Aorta (tissue), 5 donors: Measurements from ENCODE around the gene GPHN. TPM values are rescaled to one million over a fixed set of nuclear protein-coding genes. Genes with fewer than 3 reads are reported as not detected.
"Not testable (repeated sequence)": the region's sequence is repeated elsewhere in the genome, so short reads cannot be mapped to it uniquely, and the experiment has no call there.

Experiments
- ATAC-seq: fragments of 200-7000 bp; cut with Tn5 transposase; one replicate; pipeline ENCODE4 v1.9.1; 2022; ENCODE audit warnings: moderate library complexity; ENCODE audit not compliant: low FRiP score
- DNase-seq, 2 donors: peaks; one replicate each; pipeline ENCODE4 v3.0.0-alpha.2; 2020
- H3K27ac ChIP-seq, 2 donors: one replicate each; pipeline ENCODE4 v1.5.1; 2013; ENCODE audit warnings: low read length in 2 of 2, mild to moderate bottlenecking in 2 of 2, moderate library complexity in 2 of 2, control low read depth in 1 of 2, inconsistent platforms in 1 of 2, low read depth in 1 of 2
- H3K27me3 ChIP-seq, 2 donors: one replicate each; pipeline ENCODE4 v1.6.1; 2013; ENCODE audit warnings: control low read depth in 1 of 2, low read length in 1 of 2, mild to moderate bottlenecking in 1 of 2, moderate library complexity in 1 of 2; ENCODE audit not compliant: insufficient read depth in 2 of 2, control insufficient read depth in 1 of 2
- H3K36me3 ChIP-seq, 2 donors: one replicate each; pipeline ENCODE4 v1.6.1; 2013; ENCODE audit warnings: control low read depth in 1 of 2, low read length in 1 of 2, mild to moderate bottlenecking in 1 of 2; ENCODE audit not compliant: insufficient read depth in 2 of 2, control insufficient read depth in 1 of 2
- H3K4me1 ChIP-seq, 2 donors: one replicate each; pipeline ENCODE4 v1.6.1; 2013; ENCODE audit warnings: low read length in 2 of 2, control low read depth in 1 of 2, mild to moderate bottlenecking in 1 of 2, moderate library complexity in 1 of 2; ENCODE audit not compliant: insufficient read depth in 2 of 2, control insufficient read depth in 1 of 2
- H3K4me3 ChIP-seq, 2 donors: one replicate each; pipeline ENCODE4 v1.5.1; 2013; ENCODE audit warnings: low read length in 2 of 2, control low read depth in 1 of 2, mild to moderate bottlenecking in 1 of 2
- H3K9me3 ChIP-seq: one replicate; pipeline ENCODE4 v1.6.1; 2013; ENCODE audit warnings: mild to moderate bottlenecking, low read length; ENCODE audit not compliant: control insufficient read depth
- WGBS, 2 donors: extraction: QIAGEN DNeasy Blood & Tissue Kit; methylation state at CpG; one replicate each; pipeline ENCODE4 v1.1.7; 2013; 5-methylcytosine and 5-hydroxymethylcytosine counted together
- intact Hi-C, 2 donors: fragments of 100-400 bp; cut with DNase I; formaldehyde crosslinking; loops; one replicate each; pipeline versions ENCODE4 v1.14.2 to v1.15.0; 2022
- polyA plus RNA-seq, 2 donors: library from polyadenylated mRNA; stranded (reverse); fragments of 200-250 nt; gene quantifications; one replicate each; pipeline ENCODE4 v1.2.3, GENCODE V29; 2013
- total RNA-seq, 2 donors: library from RNA; stranded (reverse); fragmentation: NEBNext Ultra II Directional; extraction: Animal tissue kit (Norgen Biotek cat#: 25700); gene quantifications; one replicate each; pipeline ENCODE4 v1.2.1, GENCODE V29; 2021
- donor health status: healthy with polysubstance abuse.
- donor health status: Bipolar disorder and iron deficiency.
- donor health status: DM: no; HTN: no; CAD: no.
- donor health status: DM: no; HTN: no; CAD: no.
- donor health status: DM: yes; HTN: yes; CAD: no.

Gene GPHN
- total and polyA plus RNA-seq, 4 donors: 6.3 to 22.2 (median 14.4) TPM

DNA sequence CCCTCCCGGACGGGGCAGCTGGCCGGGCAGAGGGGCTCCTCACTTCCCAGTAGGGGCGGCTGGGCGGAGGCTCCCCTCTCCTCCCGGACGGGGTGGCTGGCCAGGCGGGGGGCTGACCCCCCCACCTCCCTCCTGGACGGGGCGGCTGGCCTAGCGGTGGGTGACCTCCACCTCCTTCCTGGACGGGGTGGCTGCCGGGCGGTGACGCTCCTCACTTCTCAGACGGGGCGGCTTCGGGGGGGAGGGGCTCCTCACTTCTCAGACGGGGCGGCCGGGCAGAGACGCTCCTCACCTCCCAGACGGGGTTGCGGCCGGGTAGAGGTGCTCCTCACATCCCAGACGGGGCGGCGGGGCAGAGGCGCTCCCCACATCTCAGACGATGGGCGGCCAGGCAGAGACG, 37.8 kb downstream of the GPHN start:
- H3K27me3 ChIP-seq, intact Hi-C loops, H3K4me3 ChIP-seq, DNase-seq, H3K27ac ChIP-seq, H3K9me3 ChIP-seq, H3K4me1 ChIP-seq, H3K36me3 ChIP-seq, ATAC-seq: not testable (repeated sequence)
- 93 to 98% methylated on average over 10 to 32 of the region's 32 CpGs for WGBS, 2 donors

DNA sequence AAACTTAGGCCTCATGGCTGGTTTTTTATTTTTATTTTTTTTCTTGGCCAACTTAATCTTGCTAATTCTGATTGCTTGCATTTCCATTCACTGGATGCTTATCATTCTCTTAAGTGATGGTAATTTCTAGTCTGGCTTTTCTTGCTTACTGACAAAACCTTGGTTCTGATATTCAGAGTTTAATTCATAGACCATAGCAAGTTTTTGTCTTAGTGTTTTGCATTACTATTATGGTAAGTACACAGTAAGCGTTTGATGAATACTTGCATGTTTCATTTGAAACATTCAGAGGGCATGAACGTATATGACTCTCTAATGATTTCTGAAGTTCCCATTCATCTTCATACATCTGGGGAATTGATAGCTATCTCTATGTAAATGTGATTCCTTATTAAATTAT, 55.8 kb downstream of the GPHN start:
- H3K27me3 ChIP-seq: no peaks in the 10 kb centered on the region
- 90 to 92% methylated on average over 2 of the region's 2 CpGs for WGBS, 2 donors
- H3K27ac ChIP-seq: no peak overlapping the region
- H3K4me3 ChIP-seq: no peak overlapping the region
- no peak for ATAC-seq
- no peaks in the 10 kb centered on the region for H3K36me3 ChIP-seq
- no peak for DNase-seq
- intact Hi-C loops: no loop called here
- H3K9me3 ChIP-seq: no peaks in the 10 kb centered on the region
- H3K4me1 ChIP-seq: peaks cover 2 to 3% of the 10 kb centered on the region in 2 donors

DNA sequence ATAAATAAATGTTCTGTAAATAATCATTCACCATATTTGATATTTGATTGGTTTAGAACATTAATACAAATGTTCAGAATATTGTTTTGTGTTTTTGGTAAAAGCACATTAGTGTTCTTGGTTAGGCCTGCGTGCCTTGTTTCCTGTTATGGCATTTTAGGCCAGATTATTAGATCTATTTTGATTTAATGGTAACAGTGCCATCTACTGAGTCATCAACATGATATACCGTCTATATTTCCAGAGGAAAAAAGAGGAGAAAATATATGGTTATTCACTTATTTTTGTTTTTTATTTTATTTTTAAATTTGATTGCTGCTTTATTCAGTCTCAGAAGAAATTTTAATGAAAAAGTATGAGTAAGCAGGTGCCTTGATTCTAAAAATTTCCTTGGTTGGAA, 60.3 kb downstream of the GPHN start:
- ATAC-seq: no peak
- WGBS, 2 donors: 32 to 46% methylated on average over 2 of the region's 2 CpGs
- H3K36me3 ChIP-seq: no peaks in the 10 kb centered on the region

DNA sequence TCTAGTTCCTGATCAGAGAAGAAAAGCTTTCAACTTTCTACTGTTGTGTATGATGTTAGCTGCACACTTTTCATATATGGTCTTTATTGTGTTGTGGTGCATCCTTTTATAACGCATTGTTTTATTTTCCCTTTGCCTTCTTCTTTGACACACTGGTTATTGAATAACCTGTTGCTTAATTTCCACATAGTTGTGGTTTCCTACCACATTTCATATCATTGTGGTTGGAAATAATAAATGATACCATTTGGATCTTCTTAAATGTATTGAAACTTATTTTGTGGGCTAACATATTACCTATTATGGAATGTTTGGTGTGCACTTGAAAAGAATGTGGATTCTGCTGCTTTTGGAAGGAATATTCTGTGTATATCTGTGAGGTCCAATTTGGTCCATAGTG, 64.9 kb downstream of the GPHN start:
- peaks cover 0 to 1% of the 10 kb centered on the region in 2 donors for H3K36me3 ChIP-seq
- no peak overlapping the region for H3K27ac ChIP-seq
- intact Hi-C loops: no loop called here
- DNase-seq (no peak), ATAC-seq (no peak)
- WGBS, 2 donors: 93 to 100% methylated on average over 1 of the region's 1 CpG
- peaks cover 4% of the 10 kb centered on the region for H3K9me3 ChIP-seq
- no peaks in the 10 kb centered on the region for H3K27me3 ChIP-seq
- H3K4me1 ChIP-seq: no peaks in the 10 kb centered on the region
- H3K4me3 ChIP-seq: no peak overlapping the region

More for the DNA sequence above, 60.3 kb downstream of the GPHN start:
- Histone ChIP-seq H3K4me1 (peaks cover 2 to 3% of the 10 kb centered on the region in 2 donors), H3K27ac (no peak overlapping the region), H3K9me3 (no peaks in the 10 kb centered on the region), H3K27me3 (no peaks in the 10 kb centered on the region), H3K4me3 (no peak overlapping the region)
- intact Hi-C loops: no loop called here
- no peak for DNase-seq

DNA sequence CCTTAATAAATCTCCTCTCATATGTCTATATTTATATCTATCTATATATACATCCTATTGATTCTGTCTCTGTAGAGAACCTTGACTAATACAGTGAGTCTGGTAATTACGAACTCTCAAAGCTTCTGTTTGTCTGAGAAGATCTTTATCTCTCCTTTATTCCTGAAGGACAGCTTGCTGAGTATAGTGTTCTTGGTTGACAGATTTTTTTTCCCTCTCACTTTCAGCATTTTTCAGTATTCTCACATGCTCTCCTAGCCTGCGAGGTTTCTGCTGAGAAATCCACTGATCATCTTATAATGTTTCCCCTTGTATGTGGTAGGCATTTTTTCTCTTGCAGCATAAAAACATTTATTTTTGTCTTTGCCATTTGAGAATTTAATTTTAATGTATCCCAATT, 67.1 kb downstream of the GPHN start:
- no peak for DNase-seq
- ATAC-seq: no peak
- Histone ChIP-seq H3K27ac (no peak overlapping the region), H3K9me3 (peaks cover 4% of the 10 kb centered on the region), H3K4me3 (no peak overlapping the region), H3K36me3 (peaks cover 0 to 1% of the 10 kb centered on the region in 2 donors), H3K4me1 (no peaks in the 10 kb centered on the region), H3K27me3 (no peaks in the 10 kb centered on the region)
- 92 to 98% methylated on average over 2 of the region's 2 CpGs for WGBS, 2 donors
- intact Hi-C loops: no loop called here

DNA sequence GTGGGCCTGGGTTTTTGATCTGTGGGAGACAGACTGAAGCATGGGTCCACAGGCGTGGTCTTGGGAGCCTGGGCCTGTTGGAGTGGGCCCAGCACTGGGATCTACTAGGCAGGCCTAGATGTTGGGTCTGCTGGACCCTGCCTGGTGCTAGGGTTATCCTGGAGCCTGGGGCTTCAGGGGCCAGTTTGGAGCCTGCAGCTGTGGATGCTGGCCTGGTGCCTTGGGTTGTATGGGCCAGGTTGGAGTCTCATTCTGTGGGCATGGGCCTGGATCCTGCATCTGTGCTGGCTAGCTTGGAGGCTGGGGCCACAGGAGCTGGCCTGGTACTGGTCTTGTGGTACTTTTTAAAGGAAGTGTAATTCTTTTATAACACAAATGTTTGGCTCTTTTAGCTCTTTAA, 68.0 kb downstream of the GPHN start:
- Histone ChIP-seq H3K27me3 (no peaks in the 10 kb centered on the region), H3K4me1 (no peaks in the 10 kb centered on the region), H3K27ac (no peak overlapping the region), H3K36me3 (peaks cover 0 to 1% of the 10 kb centered on the region in 2 donors), H3K4me3 (no peak overlapping the region), H3K9me3 (peaks cover 4% of the 10 kb centered on the region)
- ATAC-seq (no peak), DNase-seq (peak in 1 of 2 donors; percentile 52)
- 88 to 97% methylated on average over 1 of the region's 1 CpG for WGBS, 2 donors
- intact Hi-C loops: no loop called here

DNA sequence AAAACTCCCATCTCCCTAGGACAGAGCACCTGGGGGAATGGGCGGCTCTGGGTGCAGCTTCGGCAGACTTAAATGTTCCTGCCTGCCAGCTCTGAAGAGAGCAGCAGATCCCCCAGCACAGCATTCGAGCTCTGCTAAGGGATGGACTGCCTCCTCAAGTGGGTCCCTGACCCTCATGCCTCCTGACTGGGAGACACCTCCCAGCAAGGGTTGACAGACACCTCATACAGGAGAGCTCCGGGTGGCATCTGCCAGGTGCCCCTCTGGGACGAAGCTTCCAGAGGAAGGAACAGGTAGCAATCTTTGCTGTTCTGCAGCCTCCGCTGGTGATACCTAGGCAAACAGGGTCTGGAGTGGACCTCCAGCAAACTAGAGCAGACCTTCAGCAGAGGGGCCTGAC, 79.8 kb downstream of the GPHN start:
- WGBS, 2 donors: 98 to 99% methylated on average over 6 of the region's 6 CpGs
- ATAC-seq: not testable (repeated sequence)

DNA sequence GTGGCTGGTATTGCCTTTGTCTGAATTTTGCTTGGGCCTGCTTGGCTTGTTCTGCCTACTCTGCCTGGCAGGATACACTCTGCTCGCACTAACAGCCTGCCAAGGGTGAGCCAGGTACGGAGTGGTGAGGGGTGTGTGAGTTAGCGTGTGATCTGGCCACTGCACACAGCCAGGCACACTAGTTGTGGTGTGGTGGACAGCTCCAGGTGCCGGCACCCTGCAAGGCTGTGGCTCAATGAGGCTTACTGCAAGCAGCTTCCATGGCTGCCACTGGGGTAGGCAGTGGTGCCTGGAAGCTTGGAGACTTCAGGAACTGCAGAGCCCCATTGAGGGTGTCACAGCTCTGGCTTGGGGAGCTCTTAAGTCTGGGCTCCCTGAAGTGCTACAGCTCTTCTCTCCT, 87.4 kb downstream of the GPHN start:
- ATAC-seq: no peak
- intact Hi-C loops: no loop called here
- WGBS, 2 donors: 96 to 98% methylated on average over 4 of the region's 4 CpGs
- peaks cover 2% of the 10 kb centered on the region for H3K9me3 ChIP-seq
- no peak overlapping the region for H3K27ac ChIP-seq
- H3K27me3 ChIP-seq: no peaks in the 10 kb centered on the region
- H3K36me3 ChIP-seq: no peaks in the 10 kb centered on the region
- no peak overlapping the region for H3K4me3 ChIP-seq
- no peak for DNase-seq
- no peaks in the 10 kb centered on the region for H3K4me1 ChIP-seq

More for the DNA sequence above, 79.8 kb downstream of the GPHN start:
- H3K4me3 ChIP-seq, DNase-seq, H3K36me3 ChIP-seq, intact Hi-C loops, H3K4me1 ChIP-seq, H3K27me3 ChIP-seq, H3K9me3 ChIP-seq, H3K27ac ChIP-seq: not testable (repeated sequence)

DNA sequence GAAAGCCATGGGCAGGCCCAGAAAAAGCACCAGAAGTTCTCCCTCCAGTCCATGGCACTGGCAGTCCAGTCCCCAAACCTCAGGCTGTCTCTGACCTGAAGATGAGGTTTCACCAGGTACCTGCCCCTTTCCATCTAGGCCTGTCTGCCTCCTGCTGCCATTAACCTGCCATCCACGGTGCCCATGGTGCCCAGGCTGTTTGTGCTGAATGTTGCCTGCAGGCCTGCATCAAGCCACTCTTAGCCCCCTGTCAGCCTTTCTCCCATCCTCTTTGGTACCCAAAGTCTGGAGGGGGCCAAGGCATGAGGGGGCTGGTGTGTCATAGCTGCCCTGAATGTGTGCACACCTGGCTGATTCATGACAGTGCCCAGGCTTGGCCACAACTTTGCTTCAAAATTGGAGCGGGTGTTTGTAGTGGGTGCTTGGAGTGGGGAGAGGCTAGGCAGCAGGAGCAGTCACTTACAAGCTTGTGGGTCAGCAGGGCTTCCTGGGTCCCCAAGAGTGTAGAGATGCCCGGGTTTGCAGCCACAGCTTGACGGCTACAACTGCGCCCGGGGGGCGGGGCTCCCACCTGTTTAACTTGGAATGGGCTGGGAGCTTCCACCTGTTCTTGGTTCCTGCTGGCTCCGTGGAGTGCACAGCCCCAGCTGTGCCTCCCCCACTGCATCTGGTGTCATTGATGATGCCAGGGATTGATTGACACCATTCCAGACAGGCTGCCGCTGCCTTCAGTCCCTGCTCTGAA, 88.5 kb downstream of the GPHN start:
- Histone ChIP-seq H3K4me3 (no peak overlapping the region), H3K36me3 (no peaks in the 10 kb centered on the region), H3K27me3 (no peaks in the 10 kb centered on the region), H3K9me3 (peaks cover 2% of the 10 kb centered on the region), H3K27ac (no peak overlapping the region), H3K4me1 (no peaks in the 10 kb centered on the region)
- ATAC-seq (no peak), DNase-seq (peak in 1 of 2 donors; percentile 64)
- 92 to 94% methylated on average over 9 of the region's 9 CpGs for WGBS, 2 donors
- intact Hi-C loops: no loop called here
